Head of caudate nucleus (tissue), 42 donors: ENCODE measurements around the gene ZNF121.
"Not testable (repeated sequence)": the region's sequence is repeated elsewhere in the genome, so short reads cannot be mapped to it uniquely, and the experiment has no call there.

Experiments used
- DNase-seq, 42 donors: peaks; one replicate each; pipeline versions ENCODE4 v3.0.0 to v3.0.0-alpha.2; 2020 to 2021; ENCODE audit warnings: mixed read lengths in 7 of 42
- intact Hi-C: fragments of 100-400 bp; cut with DNase I; formaldehyde crosslinking; loops from one replicate; pipeline ENCODE4 v1.15.0; 2022

ZNF121 gene

GRCh38 chr19:9584073-9584833 lies at the start of gene ZNF121:
Gene ZNF121 (minus strand): TSS chr19:9584504. CDS start chr19:9568097, 16,407 bp downstream.
- intact Hi-C loops = no loop called here
- DNase-seq = peak; percentile 77 to 95 (median 90)

GRCh38 chr19:9627856-9628255 lies 43.6 kb upstream of the ZNF121 start:
- no peak for DNase-seq
- intact Hi-C loops = loop anchor here (5.0 to 10.0 kb wide), 2 partner anchors 47 to 164 kb away; partner anchors contain the start of gene ZNF562

GRCh38 chr19:9622531-9622930 lies 38.2 kb upstream of the ZNF121 start:
- intact Hi-C loops = loop anchor here (5.0 to 10.0 kb wide), 2 partner anchors 52 to 145 kb away; partner anchors contain the start of genes ZNF562 and ZNF846
- DNase-seq = no peak

- intact Hi-C loops = loop anchor here (5.0 to 10.0 kb wide), 2 partner anchors 53 to 146 kb away; partner anchors contain the start of genes ZNF562 and ZNF846
- DNase-seq = peak; percentile 73 to 96 (median 90)
Observed at GRCh38 chr19:9621156-9622037, 37.1 kb upstream of the ZNF121 start, which contains the start of gene ZNF561. Gene ZNF561 (minus strand): TSS chr19:9621232. CDS start chr19:9619456, 1,776 bp downstream.

- intact Hi-C loops = loop anchor here (5.0 to 10.0 kb wide), 2 partner anchors 54 to 147 kb away; partner anchors contain the start of genes ZNF562 and ZNF846
Observed at GRCh38 chr19:9620842-9621155, 36.5 kb upstream of the ZNF121 start.

GRCh38 chr19:9615844-9616243 lies 31.5 kb upstream of the ZNF121 start:
- DNase-seq = no peak
- intact Hi-C loops = no loop called here

More at GRCh38 chr19:9620842-9621155, 36.5 kb upstream of the ZNF121 start:
- DNase-seq = no peak

GRCh38 chr19:9610484-9611113 lies 26.3 kb upstream of the ZNF121 start:
- intact Hi-C loops = no loop called here

GRCh38 chr19:9608912-9609311 lies 24.6 kb upstream of the ZNF121 start:
- DNase-seq = no peak
- intact Hi-C loops = no loop called here

More at GRCh38 chr19:9610484-9611113, 26.3 kb upstream of the ZNF121 start:
- DNase-seq = no peak

GRCh38 chr19:9597027-9597426 lies 12.7 kb upstream of the ZNF121 start:
- intact Hi-C loops = no loop called here
- no peak for DNase-seq

- intact Hi-C loops = no loop called here
- peak; percentile 40 to 85 (median 70) for DNase-seq
Observed at GRCh38 chr19:9586764-9587163, 2.5 kb upstream of the ZNF121 start.

- DNase-seq, intact Hi-C loops: not testable (repeated sequence)
Observed at GRCh38 chr19:9582081-9582725, 2.1 kb downstream of the ZNF121 start.

- DNase-seq = no peak
- intact Hi-C loops = no loop called here
Observed at GRCh38 chr19:9580728-9581127, 3.6 kb downstream of the ZNF121 start.

GRCh38 chr19:9570255-9570654 lies 14.0 kb downstream of the ZNF121 start:
- intact Hi-C loops = no loop called here
- DNase-seq = no peak

GRCh38 chr19:9566729-9567128 lies 17.6 kb downstream of the ZNF121 start:
- intact Hi-C loops = no loop called here
- DNase-seq = no peak

- intact Hi-C loops = no loop called here
- DNase-seq = no peak
Observed at GRCh38 chr19:9565900-9566705, 18.2 kb downstream of the ZNF121 start.

GRCh38 chr19:9552536-9553274 lies 31.6 kb downstream of the ZNF121 start:
- DNase-seq = no peak
- intact Hi-C loops = no loop called here

GRCh38 chr19:9547870-9548269 lies 36.4 kb downstream of the ZNF121 start:
- DNase-seq = no peak
- intact Hi-C loops = no loop called here
